GM19099 (cell line): ENCODE data around the gene ACTR10.

Source experiments
- POLR2A ChIP-seq: IDR thresholded peaks from 3 replicates; pipeline ENCODE4 v1.6.1; 2011; ENCODE audit warnings: low read depth; ENCODE audit not compliant: insufficient read length; ENCODE audit errors: extremely low read depth

ACTR10 gene

GRCh38 chr14:58199726-58200479 is at the start of gene ACTR10:
Gene ACTR10 (plus strand): TSS chr14:58200149. CDS start chr14:58200218, 69 bp downstream.
- peak; percentile 86 for TF ChIP-seq POLR2A

GRCh38 chr14:58150243-58150805 is 49.6 kb upstream of the ACTR10 start:
- no peak for TF ChIP-seq POLR2A

DNA sequence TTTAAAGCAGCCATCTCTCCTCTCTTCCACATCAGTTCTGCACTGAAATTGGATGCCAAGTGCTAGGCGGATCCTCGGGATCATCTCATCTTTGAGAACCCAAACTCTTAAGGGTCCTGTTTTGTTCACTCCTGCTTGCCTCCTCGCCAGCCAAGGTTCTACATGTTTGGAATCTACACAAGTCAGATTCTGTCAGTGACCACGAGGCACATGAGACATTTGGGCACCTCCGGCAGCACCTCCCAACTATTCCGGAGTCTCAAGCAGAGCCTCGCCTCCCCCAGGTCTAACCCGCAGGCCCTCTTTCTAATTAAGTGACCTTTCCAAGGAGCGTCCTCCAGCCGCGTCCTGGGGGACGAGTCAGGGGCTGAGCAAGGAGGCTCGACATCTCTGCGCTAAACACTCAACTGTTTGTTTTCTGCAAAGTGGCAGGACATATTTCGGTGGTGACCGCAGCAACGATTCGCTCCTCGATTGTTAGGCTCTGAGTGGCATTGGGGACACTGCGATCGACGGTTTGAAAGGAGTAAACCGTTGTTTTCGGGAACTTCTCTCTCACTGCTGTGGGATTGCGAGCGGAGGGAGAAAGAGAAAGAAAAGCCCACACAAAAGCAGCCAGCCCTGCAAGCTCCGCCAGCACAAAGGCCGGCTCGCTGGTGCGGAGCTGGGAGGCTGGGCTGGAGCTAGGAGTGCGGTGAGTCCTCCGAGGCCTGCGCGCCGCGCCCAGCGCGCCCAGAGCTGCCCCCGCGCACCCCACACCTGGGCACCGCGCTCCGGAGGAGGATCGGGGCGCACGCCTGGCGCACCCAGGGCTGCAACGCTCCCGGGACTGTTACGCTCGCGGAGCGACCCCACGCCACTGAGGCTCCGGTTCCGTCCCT is 48.6 kb upstream of the ACTR10 start:
- TF ChIP-seq POLR2A = no peak

DNA sequence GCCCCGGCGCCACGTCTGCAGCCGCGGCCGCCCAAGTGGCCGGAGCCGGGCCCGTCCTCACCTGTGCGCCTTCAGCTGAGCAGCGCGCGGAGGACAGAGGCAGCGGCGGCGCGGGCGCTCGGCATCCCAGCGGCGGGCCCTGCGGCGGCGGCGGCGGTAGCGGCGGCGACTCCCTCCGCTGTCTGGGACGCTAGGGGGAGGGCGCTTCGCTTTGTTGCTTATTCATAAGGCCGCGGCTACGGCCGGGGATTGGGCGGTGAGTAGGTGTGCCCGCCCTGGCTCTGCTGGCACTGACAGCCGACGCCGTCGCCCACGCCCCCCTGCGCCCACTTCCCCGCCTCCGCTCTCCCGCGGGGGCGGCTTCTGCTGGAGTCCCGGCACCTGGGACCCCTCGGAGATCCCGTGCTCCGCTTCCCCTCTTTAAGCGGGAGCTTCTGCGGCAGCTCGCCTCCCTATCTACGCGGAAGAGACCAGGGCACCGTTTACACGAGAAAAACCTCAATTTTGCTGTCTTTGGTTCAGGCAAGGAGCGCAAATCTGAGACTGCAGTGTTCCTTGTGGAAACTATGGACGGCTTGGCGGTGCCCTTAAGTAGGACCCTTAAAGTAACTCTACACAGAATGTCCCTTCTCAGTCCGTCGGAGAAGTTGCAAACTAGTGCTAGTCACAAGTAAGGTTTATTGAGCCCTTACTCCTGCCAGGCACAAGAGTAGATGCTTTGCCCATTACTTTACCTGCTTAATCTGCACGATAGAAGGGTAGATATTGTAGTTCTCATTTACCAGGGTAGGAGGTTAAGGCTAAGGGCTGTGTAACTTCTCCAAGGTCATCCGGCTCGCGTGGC is 47.7 kb upstream of the ACTR10 start, which contains the start of gene ARMH4:
Gene ARMH4, minus strand, starts transcription at position 200 of the 844 bp plus-strand sequence. CDS start 12,855 bp downstream, outside the sequence.
- no peak for TF ChIP-seq POLR2A

- TF ChIP-seq POLR2A = no peak
These were observed 39.4 kb upstream of the ACTR10 start for GRCh38 chr14:58160561-58160960.

- TF ChIP-seq POLR2A = no peak
These were observed 33.7 kb upstream of the ACTR10 start for GRCh38 chr14:58166005-58166983.

DNA sequence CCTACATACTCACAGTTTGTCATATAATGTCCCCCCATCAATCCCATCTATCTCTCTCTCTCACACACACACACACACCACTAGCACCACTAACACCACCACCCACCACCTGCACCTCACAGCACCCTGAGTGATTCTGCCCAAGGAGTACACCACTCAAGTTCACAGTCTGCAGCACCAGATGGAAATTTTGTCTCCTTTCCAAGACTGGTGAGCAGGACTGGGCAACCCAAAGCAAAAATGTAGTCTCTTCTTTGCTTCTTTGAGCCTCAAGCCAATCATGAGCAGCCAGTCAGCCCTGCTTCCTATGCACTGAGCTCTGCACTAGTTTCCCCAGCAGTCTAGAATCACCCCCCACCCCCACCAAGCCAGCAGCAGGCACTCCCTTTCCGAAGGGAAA is 32.9 kb upstream of the ACTR10 start:
- no peak for TF ChIP-seq POLR2A

DNA sequence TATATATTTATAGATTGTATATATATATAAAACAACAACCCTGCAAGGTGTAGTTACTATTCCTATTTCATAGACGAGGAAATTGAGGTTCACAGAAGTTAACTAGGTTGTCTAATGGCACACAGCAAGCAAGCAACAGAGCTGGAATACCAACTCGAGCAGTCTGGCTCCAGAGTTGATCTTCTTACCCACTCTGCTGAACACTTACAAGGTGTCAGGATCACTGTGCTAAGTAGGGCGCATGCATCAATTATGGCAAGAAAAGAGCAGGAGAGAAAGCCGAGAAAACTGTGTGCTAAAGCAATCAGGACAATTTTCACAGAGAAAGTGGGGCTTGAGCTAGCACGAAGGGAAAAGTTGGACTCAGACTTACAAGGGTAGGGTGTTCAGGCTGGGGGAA is 32.1 kb upstream of the ACTR10 start:
- TF ChIP-seq POLR2A = no peak

DNA sequence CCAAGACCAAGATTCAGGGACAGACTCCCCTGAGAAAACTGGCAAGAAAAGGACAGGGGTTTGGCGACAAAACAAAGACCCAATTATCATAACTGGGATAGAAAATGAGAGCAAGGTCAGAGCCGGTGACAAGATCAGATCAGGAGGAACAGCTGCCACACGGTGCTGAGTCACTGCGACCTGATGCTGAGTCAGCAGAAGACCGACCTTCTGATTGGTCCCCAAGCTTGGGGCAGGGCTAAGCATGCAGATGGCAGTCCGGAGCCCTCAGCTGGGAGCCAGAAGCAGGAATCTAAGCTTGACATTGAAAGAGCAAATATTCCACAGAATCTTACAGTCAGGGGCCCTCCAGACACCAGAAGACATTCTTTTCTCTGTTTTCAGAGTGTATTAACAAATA is 28.9 kb upstream of the ACTR10 start:
- TF ChIP-seq POLR2A = no peak

DNA sequence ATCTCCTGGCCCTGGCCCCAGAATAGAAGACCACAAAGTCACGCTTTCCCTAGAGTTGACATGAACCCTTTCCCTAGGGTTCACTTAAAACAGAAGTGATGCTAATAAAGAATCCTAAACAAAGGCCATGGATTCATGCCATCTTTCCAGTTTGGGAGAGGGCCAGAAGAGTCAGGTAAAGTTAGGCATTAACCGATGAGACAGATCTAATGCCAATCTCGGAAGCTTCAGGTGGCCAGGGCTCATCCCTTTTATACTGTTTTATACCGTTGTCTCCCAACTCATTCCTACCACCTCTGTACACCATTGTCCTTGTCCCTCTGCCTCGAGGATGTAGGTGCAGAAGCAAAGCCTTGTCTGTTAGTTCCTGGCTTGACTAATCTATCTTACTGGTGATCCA is 22.8 kb upstream of the ACTR10 start:
- no peak for TF ChIP-seq POLR2A

DNA sequence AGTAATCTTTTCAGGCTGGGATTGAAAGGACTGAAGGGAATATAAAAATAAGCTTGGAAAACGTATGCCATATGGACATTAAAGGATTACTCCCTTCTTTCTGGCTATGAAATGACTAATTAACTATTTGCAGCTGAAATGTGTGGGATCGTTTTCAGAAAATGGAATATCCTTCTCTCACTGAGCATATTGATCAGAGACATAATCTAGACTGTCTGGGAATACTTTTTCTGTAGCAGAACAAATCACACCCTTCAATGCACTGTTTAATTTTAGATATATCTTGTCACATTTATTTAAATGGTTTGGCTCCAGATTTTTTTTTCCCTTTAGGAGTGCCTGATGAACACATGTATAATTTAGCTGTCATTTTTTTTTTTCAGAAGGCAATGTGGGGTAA is 10.8 kb upstream of the ACTR10 start:
- TF ChIP-seq POLR2A = no peak

DNA sequence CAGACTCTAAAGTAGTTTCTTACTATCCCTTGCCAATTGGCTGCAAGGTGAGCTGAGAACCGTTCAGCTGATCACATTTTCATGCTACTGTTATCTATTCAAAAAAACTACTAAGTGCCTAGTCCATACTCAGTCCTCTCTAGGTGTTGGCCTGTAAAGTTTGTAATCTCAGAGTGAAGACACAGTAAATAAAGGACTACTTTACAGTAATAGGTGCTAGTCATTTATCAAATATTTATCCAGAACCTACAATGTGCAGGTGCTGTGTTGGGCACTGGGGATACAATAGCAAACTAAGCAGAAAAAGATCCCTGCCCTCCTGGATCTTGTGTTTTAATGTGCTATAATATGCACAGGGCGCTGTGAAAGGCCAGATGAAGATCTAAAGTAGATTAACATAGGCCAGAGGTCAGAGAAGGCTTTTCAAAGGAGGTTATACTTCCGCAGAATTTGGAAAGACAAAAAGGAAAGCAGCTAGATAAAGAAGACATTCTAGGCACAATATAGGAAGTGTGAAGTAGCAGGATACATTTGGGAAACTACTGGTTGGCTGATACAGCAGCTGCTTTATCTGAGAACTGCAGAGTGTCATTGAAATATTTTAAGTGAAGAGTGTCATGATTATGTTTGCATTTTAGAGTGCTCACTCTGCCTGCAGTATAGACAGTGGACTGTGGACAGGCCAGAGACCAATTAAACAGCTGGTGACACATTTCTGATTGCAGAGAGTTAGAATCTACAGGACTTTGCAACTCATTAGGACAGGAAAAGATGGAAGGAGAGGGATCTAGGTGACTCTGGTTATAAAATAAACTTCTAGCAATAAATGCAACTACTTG is 8.0 kb upstream of the ACTR10 start:
- TF ChIP-seq POLR2A = no peak

DNA sequence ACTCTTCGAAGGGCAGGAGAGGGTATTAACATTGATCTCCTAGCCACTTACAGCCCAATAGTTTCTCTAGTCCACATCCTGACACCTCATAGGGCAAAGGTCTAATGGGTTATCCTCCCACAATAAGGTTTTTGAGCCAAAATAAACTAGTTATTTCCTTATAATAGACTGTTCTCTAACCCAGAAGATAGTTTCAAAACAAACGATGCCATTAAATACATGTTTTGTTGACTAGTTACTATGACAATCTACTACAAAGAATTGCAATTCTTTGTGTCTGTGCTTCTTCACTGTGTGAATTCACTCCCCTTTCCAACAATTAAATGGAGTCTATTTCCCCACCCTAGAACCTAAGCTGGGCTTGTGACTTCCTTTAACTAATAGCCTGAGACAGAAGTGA is 6.4 kb upstream of the ACTR10 start:
- no peak for TF ChIP-seq POLR2A
